SK-N-SH (cell line): ENCODE results near the gene RAB22A.

Experiments used
- EP300 ChIP-seq, 2 experiments: IDR thresholded peaks; 2 replicates each; pipeline versions ENCODE4 v1.4.0 to v1.6.1; 2012; ENCODE audit warnings: borderline replicate concordance in 1 of 2, low read depth in 1 of 2, low read length in 1 of 2
- GABPA ChIP-seq: IDR thresholded peaks from 2 replicates; pipeline ENCODE4 v1.4.0; 2012; ENCODE audit warnings: low read depth, mild to moderate bottlenecking
- GATA2 ChIP-seq: sonication (generic); formaldehyde crosslinking; IDR thresholded peaks from 2 replicates; pipeline ENCODE4 v1.5.0; 2020; ENCODE audit warnings: mild to moderate bottlenecking, missing genetic modification reagents
- JUND ChIP-seq: IDR thresholded peaks from 2 replicates; pipeline ENCODE4 v1.4.0; 2012
- NRF1 ChIP-seq: IDR thresholded peaks from 2 replicates; pipeline ENCODE4 v1.6.1; 2012; ENCODE audit warnings: low read depth, mild to moderate bottlenecking, low read length
- POLR2AphosphoS5 ChIP-seq: IDR thresholded peaks from 2 replicates; pipeline ENCODE4 v1.6.1; 2012; ENCODE audit warnings: low read depth, low read length
- TEAD4 ChIP-seq: IDR thresholded peaks from 2 replicates; pipeline ENCODE4 v1.4.0; 2012; ENCODE audit warnings: mild to moderate bottlenecking, borderline replicate concordance; ENCODE audit not compliant: insufficient read depth
- TF ChIP-seq, protein P1 (sequence below): fragments of 200-600 bp; sonication (generic); IDR thresholded peaks from 2 replicates; pipeline ENCODE4 v1.6.1; 2017; ENCODE audit warnings: antibody characterized with exemption, mild to moderate bottlenecking, moderate library complexity

DNA sequence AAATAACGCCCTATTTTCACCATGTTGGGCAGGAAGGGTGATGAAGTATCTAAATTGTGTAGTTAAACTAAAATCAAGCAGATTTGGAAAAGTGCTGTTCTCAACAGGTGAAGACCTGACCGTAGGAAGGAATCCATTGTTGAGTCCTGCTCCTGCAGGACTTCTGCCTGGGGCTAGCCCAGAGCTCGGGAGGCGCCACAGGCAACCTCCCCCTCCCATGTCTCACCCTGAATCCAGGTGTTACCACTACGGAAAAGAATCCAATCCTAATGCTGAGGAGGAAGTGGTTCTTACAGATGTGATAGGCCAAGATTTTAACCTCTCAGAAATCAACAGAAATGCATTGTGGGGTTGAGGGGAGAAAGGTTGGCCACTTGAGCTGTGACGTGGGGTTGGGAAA lies 30.2 kb downstream of the RAB22A start:
- no peak for TF ChIP-seq GABPA
- TF ChIP-seq TEAD4 = no peak
- TF ChIP-seq, protein P1, sequence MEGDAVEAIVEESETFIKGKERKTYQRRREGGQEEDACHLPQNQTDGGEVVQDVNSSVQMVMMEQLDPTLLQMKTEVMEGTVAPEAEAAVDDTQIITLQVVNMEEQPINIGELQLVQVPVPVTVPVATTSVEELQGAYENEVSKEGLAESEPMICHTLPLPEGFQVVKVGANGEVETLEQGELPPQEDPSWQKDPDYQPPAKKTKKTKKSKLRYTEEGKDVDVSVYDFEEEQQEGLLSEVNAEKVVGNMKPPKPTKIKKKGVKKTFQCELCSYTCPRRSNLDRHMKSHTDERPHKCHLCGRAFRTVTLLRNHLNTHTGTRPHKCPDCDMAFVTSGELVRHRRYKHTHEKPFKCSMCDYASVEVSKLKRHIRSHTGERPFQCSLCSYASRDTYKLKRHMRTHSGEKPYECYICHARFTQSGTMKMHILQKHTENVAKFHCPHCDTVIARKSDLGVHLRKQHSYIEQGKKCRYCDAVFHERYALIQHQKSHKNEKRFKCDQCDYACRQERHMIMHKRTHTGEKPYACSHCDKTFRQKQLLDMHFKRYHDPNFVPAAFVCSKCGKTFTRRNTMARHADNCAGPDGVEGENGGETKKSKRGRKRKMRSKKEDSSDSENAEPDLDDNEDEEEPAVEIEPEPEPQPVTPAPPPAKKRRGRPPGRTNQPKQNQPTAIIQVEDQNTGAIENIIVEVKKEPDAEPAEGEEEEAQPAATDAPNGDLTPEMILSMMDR = no peak
- no peak for TF ChIP-seq GATA2 (CRISPR knock-in tag)
- TF ChIP-seq POLR2AphosphoS5 = no peak
- no peak for TF ChIP-seq JUND
- no peak for TF ChIP-seq EP300 (IDR thresholded peaks at IDR 0.05; ENCODE audit: borderline replicate concordance in 1 of 2, low read depth in 1 of 2, low read length in 1 of 2)
- no peak for TF ChIP-seq NRF1
